HL-60 (cell line): ENCODE results near the gene RNFT2.

Experiments
- DNase-seq, 2 experiments: peaks; one replicate each; pipeline ENCODE4 v3.0.0-alpha.2; 2010 to 2020; ENCODE audit warnings: low read depth in 1 of 2, low spot score in 1 of 2
- H3K27ac ChIP-seq: fragments of 250-450 bp; sonication (Bioruptor Pico); replicated peaks from 2 replicates; pipeline ENCODE4 v1.5.1; 2020; ENCODE audit warnings: mild to moderate bottlenecking, moderate library complexity
- H3K27me3 ChIP-seq: fragments of 250-450 bp; sonication (Bioruptor Pico); 2 replicates; pipeline ENCODE4 v1.5.1; 2021; ENCODE audit warnings: mild to moderate bottlenecking, moderate library complexity; ENCODE audit not compliant: insufficient read depth, poor library complexity, severe bottlenecking
- H3K4me3 ChIP-seq: replicated peaks from 2 replicates; pipeline ENCODE4 v1.5.1; 2011; ENCODE audit warnings: mild to moderate bottlenecking, control low read depth, low read length; ENCODE audit not compliant: insufficient read depth
- GABPA ChIP-seq: IDR thresholded peaks from 2 replicates; pipeline ENCODE4 v1.6.1; 2012; ENCODE audit warnings: low read depth
- POLR2AphosphoS5 ChIP-seq: IDR thresholded peaks from 2 replicates; pipeline ENCODE4 v1.6.1; 2012; ENCODE audit warnings: low read depth
- REST ChIP-seq: IDR thresholded peaks from 2 replicates; pipeline ENCODE4 v1.6.1; 2012; ENCODE audit warnings: low read depth; ENCODE audit not compliant: insufficient replicate concordance
- SPI1 ChIP-seq: IDR thresholded peaks from 2 replicates; pipeline ENCODE4 v1.6.1; 2012; ENCODE audit warnings: low read depth, mild to moderate bottlenecking, borderline replicate concordance
- TF ChIP-seq, protein P1 (sequence below): IDR thresholded peaks from one replicate; pipeline ENCODE4 v1.5.1; 2011; ENCODE audit warnings: low read length, control low read depth, inconsistent platforms; ENCODE audit not compliant: insufficient read depth

The RNFT2 gene

DNA sequence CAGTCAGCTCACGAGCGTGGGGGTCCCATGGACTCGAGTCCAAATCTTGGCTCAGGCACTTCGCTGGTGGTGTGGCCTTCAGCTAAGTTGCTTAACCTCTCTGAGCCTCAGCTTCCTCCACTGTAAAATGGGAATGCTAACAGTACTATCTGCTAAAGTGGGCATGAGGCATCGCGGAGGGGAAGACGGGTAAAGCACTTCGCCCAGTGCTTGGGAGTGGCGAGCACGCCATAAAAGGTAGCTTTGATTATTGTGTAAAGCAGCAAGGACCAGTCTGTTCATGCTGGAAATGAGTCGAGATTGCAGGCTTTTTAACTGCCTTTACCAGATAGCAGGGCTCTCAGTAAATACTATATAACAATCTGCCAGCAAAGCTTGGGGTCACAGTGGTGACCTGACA is 118.6 kb downstream of the RNFT2 start:
- TF ChIP-seq POLR2AphosphoS5, result no peak
- no peak for TF ChIP-seq SPI1
- TF ChIP-seq, protein P1, sequence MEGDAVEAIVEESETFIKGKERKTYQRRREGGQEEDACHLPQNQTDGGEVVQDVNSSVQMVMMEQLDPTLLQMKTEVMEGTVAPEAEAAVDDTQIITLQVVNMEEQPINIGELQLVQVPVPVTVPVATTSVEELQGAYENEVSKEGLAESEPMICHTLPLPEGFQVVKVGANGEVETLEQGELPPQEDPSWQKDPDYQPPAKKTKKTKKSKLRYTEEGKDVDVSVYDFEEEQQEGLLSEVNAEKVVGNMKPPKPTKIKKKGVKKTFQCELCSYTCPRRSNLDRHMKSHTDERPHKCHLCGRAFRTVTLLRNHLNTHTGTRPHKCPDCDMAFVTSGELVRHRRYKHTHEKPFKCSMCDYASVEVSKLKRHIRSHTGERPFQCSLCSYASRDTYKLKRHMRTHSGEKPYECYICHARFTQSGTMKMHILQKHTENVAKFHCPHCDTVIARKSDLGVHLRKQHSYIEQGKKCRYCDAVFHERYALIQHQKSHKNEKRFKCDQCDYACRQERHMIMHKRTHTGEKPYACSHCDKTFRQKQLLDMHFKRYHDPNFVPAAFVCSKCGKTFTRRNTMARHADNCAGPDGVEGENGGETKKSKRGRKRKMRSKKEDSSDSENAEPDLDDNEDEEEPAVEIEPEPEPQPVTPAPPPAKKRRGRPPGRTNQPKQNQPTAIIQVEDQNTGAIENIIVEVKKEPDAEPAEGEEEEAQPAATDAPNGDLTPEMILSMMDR, result no peak
- TF ChIP-seq GABPA, result no peak
- TF ChIP-seq REST, result no peak
- H3K27ac ChIP-seq, result no peak overlapping the region
- peaks cover 3% of the 10 kb centered on the region for H3K27me3 ChIP-seq
- no peak for DNase-seq
- no peak overlapping the region for H3K4me3 ChIP-seq

GRCh38 chr12:116859079-116859478 is 121.0 kb downstream of the RNFT2 start:
- H3K4me3 ChIP-seq, result no peak overlapping the region
- no peak overlapping the region for H3K27ac ChIP-seq
- H3K27me3 ChIP-seq, result peaks cover 3% of the 10 kb centered on the region
- no peak for DNase-seq
- TF ChIP-seq, protein P1, result no peak
- TF ChIP-seq REST (no peak), SPI1 (no peak), POLR2AphosphoS5 (no peak), GABPA (no peak)

- Histone ChIP-seq H3K27ac (no peak overlapping the region), H3K27me3 (peaks cover 3% of the 10 kb centered on the region), H3K4me3 (no peak overlapping the region)
- DNase-seq, result no peak
- TF ChIP-seq POLR2AphosphoS5 (no peak), REST (no peak), GABPA (no peak), SPI1 (no peak)
- TF ChIP-seq, protein P1, result no peak
Measured at GRCh38 chr12:116860263-116860662, 122.1 kb downstream of the RNFT2 start.
